GM12891 (cell line): ENCODE results near the gene ANXA3.

Source experiments
- POLR2AphosphoS5 ChIP-seq: IDR thresholded peaks from 2 replicates; pipeline ENCODE4 v1.6.1; 2011; ENCODE audit warnings: low read depth, low read length, control low read depth
- TAF1 ChIP-seq: IDR thresholded peaks from 2 replicates; pipeline ENCODE4 v1.6.1; 2011; ENCODE audit warnings: low read depth, low read length, control low read depth

- no peak for TF ChIP-seq POLR2AphosphoS5
- no peak for TF ChIP-seq TAF1
Observed at GRCh38 chr4:78562687-78563086, 11.1 kb downstream of the ANXA3 start.
